Activated CD8-positive, alpha-beta memory T cell treated with anti-CD3 and anti-CD28 coated beads for 4 hours (primary cell): ENCODE data around the gene TMEM18.

ENCODE experiments used
- DNase-seq, 2 donors: peaks; one replicate each; pipeline ENCODE4 v3.0.0-alpha.2; 2020; ENCODE audit warnings: low read depth in 2 of 2

TMEM18 gene

DNA sequence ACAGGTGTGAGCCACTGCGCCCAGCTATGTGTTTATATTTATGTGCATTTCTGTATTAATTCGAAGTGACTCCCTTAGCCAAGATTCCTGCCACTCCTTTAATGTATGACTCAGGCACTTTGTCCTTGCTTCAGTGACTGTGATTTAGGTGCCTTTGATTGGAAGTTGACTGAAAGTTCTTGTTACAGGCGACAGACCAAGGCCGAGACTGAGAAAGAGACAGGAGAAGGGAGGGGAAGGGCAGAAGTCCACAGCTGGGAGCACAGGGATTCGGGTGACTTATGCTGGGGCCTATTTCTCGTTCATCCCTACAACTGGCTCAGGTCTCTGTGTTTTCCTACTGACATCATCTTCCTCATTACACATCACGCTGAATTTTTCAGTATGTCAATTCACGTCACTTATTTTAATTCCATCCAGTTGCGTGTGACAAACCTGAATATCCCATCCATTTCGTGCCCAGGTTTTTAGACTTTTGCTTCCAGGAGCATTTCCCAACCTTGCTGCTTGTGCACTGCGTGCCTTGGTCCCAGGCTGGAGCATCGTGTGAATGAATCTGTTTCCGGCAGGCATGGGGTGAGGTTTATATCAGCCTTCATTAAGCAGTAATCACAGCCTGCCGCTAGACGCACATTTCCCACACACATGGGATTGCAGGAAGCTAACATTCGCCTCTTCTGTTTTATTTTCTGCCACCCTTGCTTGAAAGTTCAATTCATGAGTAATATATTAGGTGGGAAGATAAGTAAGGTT lies 42.4 kb downstream of the TMEM18 start:
- DNase-seq = no peak

DNA sequence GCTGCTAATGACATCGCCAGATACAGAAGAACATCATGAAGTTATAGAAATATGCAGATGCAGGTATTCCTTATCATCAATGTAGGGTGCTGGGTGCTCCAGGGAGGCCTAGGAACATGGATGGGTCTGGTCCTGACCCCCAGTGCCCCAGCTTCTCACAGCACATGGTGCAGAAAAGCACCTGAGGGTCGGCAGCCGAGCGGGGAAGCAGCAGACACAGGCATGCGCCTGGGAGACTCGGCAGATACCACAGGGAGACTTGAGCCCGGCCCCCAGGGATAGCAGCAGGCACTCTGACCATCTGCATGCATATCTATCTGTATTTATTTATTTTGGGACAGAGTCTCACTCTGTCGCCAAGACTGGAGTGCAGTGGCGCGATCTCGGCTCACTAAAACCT lies 43.2 kb downstream of the TMEM18 start:
- DNase-seq = no peak

DNA sequence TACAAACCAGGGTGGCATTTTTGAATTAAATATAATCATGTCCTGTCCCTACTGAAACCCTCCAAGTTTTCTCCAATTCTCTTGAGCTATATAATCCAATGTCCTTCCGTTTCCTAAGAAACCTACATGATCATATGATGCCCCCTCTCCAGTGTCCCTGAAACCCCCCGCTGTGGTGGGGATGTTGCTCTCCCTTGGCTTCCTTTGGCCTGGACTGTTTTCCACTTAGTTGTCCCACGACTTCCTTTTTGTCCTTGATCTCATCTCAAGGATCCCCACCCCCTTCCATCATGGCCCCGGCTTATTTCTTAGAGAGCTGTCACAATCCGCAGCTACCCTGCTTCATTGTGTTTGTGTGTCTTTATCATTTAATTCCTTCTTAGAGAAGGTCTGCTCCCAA lies 43.8 kb downstream of the TMEM18 start:
- DNase-seq = no peak

DNA sequence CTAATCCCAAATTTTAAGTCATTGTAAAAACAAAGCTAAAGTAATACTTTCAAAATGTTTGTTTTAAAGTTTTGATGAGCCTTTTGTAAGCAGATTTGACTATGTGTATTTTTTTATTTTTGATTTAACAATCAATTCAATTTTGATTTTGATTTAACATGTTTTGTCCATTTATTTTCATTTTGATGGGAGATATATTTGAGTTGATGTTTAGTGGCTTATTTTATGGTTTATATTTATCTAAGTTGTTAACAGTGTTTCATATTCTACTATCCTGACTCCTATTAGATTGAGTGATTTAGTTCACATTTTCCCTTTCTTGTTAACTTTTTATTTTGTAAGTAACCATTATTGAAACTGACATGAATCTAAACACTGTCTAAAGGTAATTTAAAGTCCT lies 44.7 kb downstream of the TMEM18 start:
- DNase-seq = no peak

- no peak for DNase-seq
Observed at GRCh38 chr2:631741-632140, 45.5 kb downstream of the TMEM18 start.

- DNase-seq = no peak
Observed at GRCh38 chr2:630451-631320, 46.5 kb downstream of the TMEM18 start.

DNA sequence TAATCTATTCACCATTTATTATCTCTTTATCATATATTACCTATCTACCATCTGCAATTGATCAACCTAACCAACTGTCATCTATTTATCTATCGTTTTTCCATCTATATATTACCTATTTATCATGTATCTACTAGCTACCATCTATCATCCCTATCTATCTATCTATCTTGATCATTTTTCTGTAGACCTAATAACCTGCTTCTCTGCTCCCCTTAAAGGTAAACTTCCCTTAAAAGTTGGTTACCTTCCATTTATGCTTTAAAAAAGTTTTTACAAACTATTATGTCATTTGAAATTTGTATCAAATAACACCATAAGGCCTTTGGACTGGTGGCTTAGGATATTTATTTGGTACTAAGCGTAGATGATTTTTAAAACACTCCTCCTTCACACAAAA lies 47.2 kb downstream of the TMEM18 start:
- no peak for DNase-seq

- no peak for DNase-seq
Observed at GRCh38 chr2:628651-629050, 48.6 kb downstream of the TMEM18 start.

- no peak for DNase-seq
Observed at GRCh38 chr2:627926-628560, 49.2 kb downstream of the TMEM18 start.

DNA sequence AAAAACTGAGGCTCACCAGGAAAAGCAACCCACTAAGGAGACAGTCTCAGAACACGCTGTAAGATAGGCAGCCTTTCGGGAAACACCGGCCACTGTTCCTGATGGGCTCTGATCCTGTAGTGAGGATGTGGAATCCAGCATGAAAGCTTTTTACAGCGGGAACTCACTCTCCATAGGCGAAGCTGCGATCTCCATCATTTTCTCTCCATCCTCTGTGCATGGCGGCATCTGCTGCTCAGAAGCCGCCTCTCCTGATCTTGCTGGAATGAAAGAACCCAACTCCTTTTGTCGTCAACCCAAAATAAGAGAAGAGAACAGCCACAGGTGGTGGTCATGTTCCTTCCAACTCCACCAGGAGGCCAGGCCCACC lies 49.9 kb downstream of the TMEM18 start:
- DNase-seq = no peak

DNA sequence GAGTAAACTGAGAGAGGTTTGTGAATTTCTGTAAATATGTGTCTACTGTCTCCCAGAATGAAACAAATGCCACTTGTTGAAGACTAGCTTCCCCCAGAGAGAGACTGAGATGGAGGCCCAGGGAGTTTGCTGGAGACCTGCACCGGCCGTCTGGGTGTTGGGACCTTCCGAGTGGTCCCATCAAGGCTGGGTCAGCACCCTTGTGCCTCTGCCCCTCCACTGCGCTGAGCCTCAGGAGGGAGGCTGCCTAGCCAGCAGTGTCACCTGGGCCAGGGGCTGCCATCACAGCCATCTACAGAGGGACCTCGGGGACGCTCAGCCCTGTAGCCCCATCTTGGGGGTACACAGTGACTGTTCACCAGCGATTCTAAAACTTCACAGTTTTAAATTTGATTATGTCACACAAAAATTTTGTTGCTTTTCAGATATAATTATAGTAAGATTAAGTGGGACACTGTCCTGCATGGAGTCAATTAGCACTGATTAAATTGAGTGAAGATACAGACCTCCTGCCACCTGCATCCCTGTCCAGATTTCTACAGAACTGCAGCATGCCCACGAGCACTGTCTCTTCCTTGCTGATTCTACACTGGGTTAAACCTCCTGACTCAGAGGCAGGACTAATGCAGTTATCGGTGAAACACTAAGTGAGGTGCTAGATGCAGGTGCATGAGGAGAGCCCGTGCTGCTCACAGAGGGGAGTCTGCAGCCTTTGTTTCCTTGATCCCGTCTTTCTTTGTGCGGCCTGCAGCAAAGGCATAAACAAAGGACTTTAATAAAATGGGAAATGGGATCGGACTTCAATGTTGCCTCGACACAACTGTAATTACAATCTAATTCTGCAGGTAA lies 50.5 kb downstream of the TMEM18 start:
- no peak for DNase-seq

DNA sequence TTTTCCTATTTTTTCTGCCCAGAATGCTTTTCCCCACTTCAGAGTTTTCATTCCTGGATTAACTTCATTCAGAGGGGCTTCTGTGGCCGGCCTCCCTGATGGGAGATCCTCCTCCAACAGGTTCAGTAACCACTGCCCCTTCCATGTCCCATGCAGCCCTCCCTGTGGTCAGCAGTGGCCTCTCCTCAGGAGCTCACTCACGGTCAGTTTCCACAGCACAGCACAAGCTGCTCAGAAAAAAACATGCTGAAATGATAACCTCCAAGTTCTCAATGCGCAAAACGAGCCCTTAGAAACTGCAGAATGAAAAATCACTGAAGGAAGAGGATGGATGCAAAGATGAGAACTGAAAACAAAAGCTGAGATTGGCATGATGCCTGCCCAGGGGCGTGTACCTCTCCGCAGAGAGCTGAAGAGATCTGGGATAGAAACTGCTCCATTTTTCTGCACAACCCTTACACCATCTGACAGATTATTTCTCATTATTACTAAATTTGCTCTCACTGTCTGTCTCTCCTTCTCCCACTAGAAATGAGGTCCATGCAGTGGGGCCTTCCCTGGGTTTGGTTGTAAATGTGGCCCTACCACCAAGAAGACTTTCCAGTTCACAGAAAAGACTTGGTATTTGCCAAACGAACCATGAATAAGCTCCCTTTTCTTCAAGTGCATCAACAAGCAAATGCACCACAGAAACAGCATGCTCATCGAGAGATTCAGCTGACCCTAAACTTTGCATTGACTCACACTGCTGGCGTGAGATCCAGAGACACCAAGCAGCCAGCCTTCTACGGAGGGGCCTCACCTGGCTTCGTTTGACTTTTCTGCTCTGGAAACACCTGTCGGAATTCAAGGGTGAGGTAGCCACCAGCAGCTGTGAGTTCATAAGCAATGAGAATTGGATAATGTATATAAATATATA lies 51.5 kb downstream of the TMEM18 start:
- DNase-seq = no peak

GRCh38 chr2:624551-625347 lies 52.5 kb downstream of the TMEM18 start:
- no peak for DNase-seq

GRCh38 chr2:624096-624495 lies 53.1 kb downstream of the TMEM18 start:
- DNase-seq = no peak

GRCh38 chr2:623130-623922 lies 53.9 kb downstream of the TMEM18 start:
- DNase-seq = no peak

GRCh38 chr2:622357-622756 lies 54.8 kb downstream of the TMEM18 start:
- no peak for DNase-seq

- DNase-seq = no peak
Observed at GRCh38 chr2:621303-622099, 55.7 kb downstream of the TMEM18 start.
